H1 (cell line): ENCODE data around the gene S100A4. TPM values are rescaled to one million over a fixed set of nuclear protein-coding genes. Genes with fewer than 3 reads are reported as not detected.

ENCODE experiments used
- HDAC6 ChIP-seq: IDR thresholded peaks from one replicate; pipeline ENCODE4 v1.7.1; 2012; ENCODE audit warnings: low read depth, mild to moderate bottlenecking, inconsistent platforms, low read length, moderate library complexity
- KDM1A ChIP-seq: fragments of 200-600, 300-600 bp; sonication (generic); IDR thresholded peaks from 2 replicates; pipeline ENCODE4 v1.7.1; 2016; ENCODE audit warnings: mild to moderate bottlenecking, low read length, borderline replicate concordance
- RBBP5 ChIP-seq: IDR thresholded peaks from 2 replicates; pipeline ENCODE4 v1.7.1; 2012; ENCODE audit warnings: low read depth, mild to moderate bottlenecking, inconsistent platforms, low read length, moderate library complexity, borderline replicate concordance
- polyA plus RNA-seq, 7 experiments: library from polyadenylated mRNA; depleted of rRNA in 3 of 7; stranded (reverse) in 5 of 7; unstranded in 2 of 7; fragments of >200 nt in 5 of 7; fragments of 200-250 nt in 2 of 7; gene quantifications; 1 replicate in 5 of 7; 2 replicates in 1 of 7; 4 replicates in 1 of 7; pipeline versions ENCODE4 v1.2.1 to v1.2.3, GENCODE V29; 2011 to 2013; ENCODE audit warnings: missing spikeins in 2 of 7, mixed read lengths in 2 of 7
- total RNA-seq: library from RNA; stranded (reverse); fragmentation: NEBNext Ultra II Directional; extraction: Animal tissue kit (Norgen Biotek cat#: 25700); gene quantifications from 2 replicates; pipeline ENCODE4 v1.2.1, GENCODE V29; 2021

S100A4 gene
- total and polyA plus RNA-seq, 2 of the 8 experiments (the other 6 are each of a cell fraction or from before 2014, with no cell fraction given), result 36.3 to 85.4 TPM

GRCh38 chr1:153585006-153585405 lies 39.4 kb upstream of the S100A4 start (continued):
- no peak for TF ChIP-seq RBBP5
- TF ChIP-seq HDAC6, result no peak
- TF ChIP-seq KDM1A, result no peak
